Tibial nerve (tissue), 4 donors: ENCODE measurements around the gene ZNF83.
"Not testable (repeated sequence)": the region's sequence is repeated elsewhere in the genome, so short reads cannot be mapped to it uniquely, and the experiment has no call there.

ENCODE experiments used
- EP300 ChIP-seq, 2 donors: sonication (generic); formaldehyde crosslinking; IDR thresholded peaks; one replicate each; pipeline ENCODE4 v1.6.1; 2017; ENCODE audit warnings: antibody characterized with exemption in 2 of 2, mild to moderate bottlenecking in 1 of 2
- POLR2A ChIP-seq, 2 donors: fragments of 450-650 bp; IDR thresholded peaks; one replicate each; pipeline ENCODE4 v1.6.1; 2017; ENCODE audit warnings: antibody characterized with exemption in 2 of 2, mild to moderate bottlenecking in 2 of 2, moderate library complexity in 2 of 2
- TF ChIP-seq, protein P1 (sequence below), 5 experiments: fragments of 200-600 bp in 3 of 5; fragments of 450-650 bp in 2 of 5; sonication (generic) in 3 of 5; IDR thresholded peaks; one replicate each; pipeline ENCODE4 v1.5.1; 2016 to 2019; ENCODE audit warnings: antibody characterized with exemption in 5 of 5, mild to moderate bottlenecking in 3 of 5, moderate library complexity in 2 of 5

DNA sequence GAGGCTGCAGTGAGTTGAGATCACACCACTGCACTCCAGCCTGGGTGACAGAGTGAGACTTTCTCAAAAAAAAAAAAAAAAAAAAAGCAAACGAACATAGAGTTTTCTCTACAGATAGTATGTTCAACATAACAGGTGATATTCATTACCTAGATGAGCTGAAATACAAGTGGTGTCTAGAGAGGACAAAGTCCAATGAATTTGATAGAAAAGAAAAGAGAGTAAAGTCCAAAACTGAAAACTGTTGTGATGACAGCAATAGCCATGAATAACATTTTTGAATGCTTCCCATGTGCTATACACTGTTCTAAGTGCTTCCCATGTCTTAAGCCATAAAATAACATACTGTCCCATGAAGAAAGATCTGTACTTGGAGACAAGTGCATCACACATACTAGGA, 43.1 kb upstream of the ZNF83 start:
- TF ChIP-seq POLR2A, EP300 (IDR thresholded peaks at IDR 0.05): not testable (repeated sequence)
- TF ChIP-seq, protein P1, sequence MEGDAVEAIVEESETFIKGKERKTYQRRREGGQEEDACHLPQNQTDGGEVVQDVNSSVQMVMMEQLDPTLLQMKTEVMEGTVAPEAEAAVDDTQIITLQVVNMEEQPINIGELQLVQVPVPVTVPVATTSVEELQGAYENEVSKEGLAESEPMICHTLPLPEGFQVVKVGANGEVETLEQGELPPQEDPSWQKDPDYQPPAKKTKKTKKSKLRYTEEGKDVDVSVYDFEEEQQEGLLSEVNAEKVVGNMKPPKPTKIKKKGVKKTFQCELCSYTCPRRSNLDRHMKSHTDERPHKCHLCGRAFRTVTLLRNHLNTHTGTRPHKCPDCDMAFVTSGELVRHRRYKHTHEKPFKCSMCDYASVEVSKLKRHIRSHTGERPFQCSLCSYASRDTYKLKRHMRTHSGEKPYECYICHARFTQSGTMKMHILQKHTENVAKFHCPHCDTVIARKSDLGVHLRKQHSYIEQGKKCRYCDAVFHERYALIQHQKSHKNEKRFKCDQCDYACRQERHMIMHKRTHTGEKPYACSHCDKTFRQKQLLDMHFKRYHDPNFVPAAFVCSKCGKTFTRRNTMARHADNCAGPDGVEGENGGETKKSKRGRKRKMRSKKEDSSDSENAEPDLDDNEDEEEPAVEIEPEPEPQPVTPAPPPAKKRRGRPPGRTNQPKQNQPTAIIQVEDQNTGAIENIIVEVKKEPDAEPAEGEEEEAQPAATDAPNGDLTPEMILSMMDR (IDR thresholded peaks at IDR 0.05): not testable (repeated sequence)
